HG03432 (cell line): ENCODE measurements around the gene GPS1.
"Not testable (repeated sequence)": the region's sequence is repeated elsewhere in the genome, so short reads cannot be mapped to it uniquely, and the experiment has no call there.

Experiments used
- ATAC-seq: cut with Tn5 transposase; IDR thresholded peaks from one replicate; pipeline ENCODE4 v1.9.1; 2021; ENCODE audit warnings: mild to moderate bottlenecking, moderate library complexity; ENCODE audit not compliant: unreplicated experiment

The GPS1 gene

GRCh38 chr17:82025401-82026107, 26.1 kb upstream of the GPS1 start:
- no peak for ATAC-seq

- ATAC-seq = no peak
Measured at GRCh38 chr17:82028246-82028645, 23.5 kb upstream of the GPS1 start.

DNA sequence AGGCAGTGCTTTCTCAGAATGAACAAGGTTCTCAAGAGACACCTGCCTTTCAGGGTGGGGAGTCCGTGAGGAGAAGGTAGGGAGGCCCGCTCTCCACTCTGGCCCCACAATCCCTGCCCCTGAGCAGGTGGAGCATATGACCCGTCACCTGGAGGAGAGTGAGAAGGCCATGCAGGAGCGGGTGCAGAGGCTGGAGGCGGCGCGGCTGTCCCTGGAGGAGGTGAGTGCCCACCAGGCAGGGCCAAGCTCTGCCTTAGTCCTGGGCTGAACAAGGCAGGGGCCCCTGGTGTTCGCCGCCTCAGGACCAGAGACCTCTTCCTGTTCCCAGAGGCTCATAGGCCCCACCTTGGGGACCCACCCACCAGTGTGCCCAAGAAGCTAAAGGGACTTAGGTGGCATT, 22.7 kb upstream of the GPS1 start:
- no peak for ATAC-seq

- no peak for ATAC-seq
Measured at GRCh38 chr17:82029391-82029790, 22.3 kb upstream of the GPS1 start.

DNA sequence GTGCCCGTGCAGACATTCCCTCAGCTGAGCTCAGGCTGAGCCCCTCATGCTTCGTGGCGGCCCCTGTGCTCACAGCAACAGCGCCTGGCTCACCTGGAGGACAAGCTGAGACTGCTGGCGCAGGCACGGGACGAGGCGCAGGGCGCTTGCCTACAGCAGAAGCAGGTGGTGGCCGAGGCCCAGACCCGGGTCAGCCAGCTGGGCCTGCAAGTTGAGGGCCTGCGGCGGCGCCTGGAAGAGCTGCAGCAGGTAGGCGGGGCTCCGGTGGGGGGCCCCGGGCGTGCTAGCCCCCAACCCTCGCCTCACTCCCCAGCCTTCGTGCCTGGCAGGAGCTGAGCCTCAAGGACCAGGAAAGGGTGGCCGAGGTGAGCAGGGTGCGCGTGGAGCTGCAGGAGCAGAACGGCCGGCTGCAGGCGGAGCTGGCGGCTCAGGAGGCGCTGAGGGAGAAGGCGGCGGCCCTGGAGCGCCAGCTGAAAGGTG, 21.7 kb upstream of the GPS1 start:
- no peak for ATAC-seq

DNA sequence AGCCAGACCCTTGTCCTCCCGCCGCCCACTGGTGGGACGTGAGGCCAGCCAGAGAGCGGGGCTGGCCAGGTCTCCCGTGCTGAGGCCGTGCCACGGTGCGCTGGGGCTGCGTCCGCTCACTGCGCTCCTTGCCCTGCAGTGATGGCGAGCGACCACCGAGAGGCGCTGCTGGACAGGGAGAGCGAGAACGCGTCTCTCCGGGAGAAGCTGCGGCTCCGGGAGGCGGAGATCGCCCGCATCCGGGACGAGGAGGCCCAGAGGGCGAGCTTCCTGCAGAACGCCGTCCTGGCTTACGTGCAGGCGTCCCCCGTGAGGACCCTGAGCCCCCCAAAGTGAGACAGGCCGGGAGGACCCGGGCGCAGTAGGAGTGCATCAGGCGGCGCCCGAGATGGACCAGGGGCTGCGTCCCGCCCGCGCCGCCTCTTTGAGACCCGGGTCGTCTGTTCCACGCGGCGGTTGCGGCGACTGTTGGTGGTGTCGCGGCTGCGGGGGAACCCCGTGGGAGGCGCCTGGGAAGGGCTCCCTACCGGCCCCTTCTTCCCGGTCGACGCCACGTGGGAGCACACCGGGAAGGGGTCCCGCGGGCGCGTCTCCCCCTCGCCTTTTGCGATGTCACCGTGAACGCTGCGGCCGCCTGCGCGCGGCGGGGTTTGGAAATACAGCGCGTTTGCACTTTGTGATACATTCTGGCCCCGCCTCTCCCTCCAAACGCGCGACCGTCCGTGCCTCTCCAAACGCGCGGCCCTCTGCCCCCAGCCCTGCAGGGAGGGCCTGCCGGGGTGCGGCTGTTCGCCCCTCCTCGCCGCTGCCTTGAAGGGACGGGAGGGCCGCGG, 21.0 kb upstream of the GPS1 start:
- peak; percentile 43 for ATAC-seq

DNA sequence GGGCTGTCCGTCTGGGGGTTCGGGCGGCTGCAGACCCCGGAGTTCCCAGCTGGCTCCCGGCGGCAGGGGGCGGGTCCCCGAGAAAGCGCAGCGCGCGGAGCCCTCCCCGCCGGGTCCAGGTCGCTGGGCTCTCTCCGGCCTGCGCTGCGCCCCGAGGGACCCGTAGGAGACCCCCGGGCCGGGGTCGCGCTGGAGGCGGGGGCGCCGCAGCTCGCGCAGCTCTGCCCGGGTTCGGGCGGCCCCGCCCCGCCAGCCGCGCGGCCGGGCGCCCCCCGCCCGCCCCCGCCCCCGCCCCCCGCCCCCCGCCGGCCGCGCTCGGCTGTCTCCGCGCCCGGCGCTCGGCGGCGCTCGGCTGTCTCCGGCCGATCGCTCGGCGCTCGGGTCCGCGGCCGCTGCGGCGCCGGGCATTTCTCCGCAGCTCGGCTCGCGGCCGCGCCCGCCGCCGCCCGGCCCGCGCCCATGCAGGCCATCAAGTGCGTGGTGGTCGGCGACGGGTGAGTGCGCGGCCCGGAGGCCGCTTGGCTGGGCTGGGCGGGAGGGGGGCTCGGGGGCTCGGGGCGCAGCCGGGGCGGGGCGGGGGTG, 20.3 kb upstream of the GPS1 start, which contains the start of gene RAC3:
Gene RAC3, plus strand, starts transcription at position 376 of the 582 bp plus-strand sequence. Its CDS starts 84 bp downstream, at position 460.
- no peak for ATAC-seq

DNA sequence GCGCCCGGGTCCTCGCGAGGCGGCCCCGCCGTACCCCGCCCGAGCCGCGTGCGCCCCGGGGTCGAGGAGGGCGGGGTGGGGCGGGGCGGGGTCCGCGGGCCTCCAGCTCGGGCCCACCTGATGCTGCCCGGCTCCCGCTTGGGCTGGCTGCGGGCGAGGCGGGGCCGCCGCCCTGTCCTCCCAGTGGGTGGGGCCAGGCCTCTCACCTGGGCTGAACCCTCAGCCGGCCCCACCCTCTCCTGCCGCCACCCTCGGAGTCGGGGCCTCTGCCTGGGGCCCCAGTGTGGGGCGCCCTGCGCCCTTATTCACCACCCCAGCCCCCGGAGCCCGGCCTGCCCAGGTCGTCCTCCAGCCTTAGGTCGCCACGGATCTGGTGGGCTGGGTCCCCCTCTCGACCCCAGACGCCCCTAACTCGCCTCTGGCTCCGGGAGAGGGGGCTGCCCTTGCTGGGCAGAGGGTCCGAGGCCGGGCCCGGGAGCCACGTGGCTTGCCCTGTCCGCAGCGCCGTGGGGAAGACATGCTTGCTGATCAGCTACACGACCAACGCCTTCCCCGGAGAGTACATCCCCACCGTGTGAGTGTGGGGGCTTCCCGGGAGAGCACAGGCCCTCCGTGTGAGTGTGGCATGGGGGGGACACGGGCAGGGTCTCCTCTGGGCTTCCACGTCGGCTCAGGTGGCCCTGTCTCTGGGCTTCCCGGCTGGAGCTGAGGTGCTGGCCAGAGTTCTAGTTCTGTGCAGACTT, 19.6 kb upstream of the GPS1 start:
- no peak for ATAC-seq

- ATAC-seq = no peak
Measured at GRCh38 chr17:82033359-82034085, 18.2 kb upstream of the GPS1 start.

DNA sequence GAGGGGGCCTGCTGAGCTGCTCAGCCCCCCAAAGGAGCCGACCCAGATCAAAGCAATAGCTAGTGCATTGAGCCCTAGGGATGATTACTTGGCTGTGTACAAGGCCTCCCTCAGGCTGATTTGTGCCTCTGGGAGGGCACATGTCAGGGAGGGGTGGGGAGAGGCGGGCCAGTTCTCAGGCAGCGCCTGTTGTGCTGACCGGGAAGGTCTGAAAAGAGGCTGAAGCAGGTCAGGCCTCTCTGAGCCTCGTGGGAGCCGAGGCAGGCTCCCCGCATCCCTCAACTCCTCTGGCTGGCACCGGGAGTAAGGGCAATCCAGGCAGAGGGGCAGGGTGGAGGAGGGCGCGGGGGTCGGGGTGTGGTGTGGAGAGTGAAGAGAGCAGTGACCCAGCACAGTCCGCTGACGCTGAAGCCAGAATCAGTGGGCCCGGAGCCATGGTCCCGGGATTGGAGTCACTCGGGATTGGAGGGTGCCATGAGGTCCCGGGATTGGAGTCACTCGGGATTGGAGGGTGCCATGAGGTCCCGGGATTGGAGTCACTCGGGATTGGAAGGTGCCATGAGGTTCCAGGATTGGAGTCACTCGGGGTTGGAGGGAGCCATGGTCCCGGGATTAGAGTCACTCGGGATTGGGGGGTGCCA, 17.2 kb upstream of the GPS1 start:
- ATAC-seq = no peak

DNA sequence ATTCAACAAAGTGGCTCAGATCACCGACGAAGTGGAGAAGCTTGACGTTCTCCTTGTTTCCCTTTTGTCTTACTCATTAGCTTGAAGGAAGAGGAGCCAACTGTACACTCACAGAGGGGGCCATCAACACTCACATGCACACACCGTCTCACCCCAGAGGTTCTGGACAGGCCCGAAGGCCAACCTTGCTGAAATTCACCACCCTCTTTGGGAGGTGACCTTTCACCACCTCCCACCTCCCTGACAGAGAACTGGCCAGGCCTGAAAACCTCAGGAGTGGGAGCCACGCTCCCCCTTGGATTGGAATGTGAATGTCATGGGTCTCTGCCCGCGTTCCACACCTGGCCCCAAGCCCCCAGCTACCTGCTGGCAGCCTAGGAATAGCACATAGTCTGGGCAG, 16.2 kb upstream of the GPS1 start:
- ATAC-seq = no peak

GRCh38 chr17:82035956-82036633, 15.6 kb upstream of the GPS1 start:
- ATAC-seq = no peak

- ATAC-seq = no peak
Measured at GRCh38 chr17:82036634-82037091, 15.0 kb upstream of the GPS1 start.

DNA sequence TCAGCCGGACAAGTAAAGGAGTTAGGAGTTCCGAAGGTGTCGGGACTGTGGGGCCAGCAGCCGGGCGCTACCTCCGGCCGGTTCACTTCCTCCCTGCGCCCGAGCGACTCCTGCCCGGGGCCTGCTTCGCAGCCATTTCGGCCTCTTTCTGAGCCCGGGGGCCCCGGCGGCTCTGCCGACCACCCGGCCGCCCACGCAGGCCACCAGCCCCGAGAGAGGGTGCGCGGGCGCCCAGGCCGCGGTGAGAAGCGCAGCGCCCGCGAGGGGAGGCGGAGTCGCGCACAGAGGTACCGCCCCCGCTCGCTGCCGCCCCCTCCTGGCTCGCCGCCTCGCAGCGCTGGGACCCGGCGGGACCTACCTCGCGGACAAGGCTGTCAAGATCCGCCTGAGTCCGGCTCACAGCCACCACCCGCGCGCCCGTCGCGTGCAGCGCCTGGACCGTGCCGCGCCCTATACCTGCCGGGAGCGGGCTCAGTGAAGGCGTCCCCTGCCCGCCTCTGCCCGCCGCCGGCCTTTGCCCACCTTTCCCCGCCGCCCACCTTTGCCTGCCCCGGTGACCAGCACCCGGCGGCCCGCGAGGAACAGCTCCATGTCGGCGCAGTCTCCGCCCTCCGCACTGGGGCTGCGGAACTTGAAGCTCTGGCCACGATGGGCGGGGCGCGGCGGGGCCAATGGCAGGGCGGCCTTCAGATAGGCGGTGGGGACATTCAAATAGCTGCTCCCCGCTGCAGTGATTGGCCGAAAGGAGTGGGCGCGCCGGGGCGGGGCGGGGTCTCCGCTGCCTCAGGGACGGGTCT, 14.4 kb upstream of the GPS1 start, which contains the start of gene DCXR:
Gene DCXR, minus strand, starts transcription at position 606 of the 797 bp plus-strand sequence. Its CDS starts 15 bp downstream, at position 591.
- ATAC-seq = peak; percentile 86

- ATAC-seq = no peak
Measured at GRCh38 chr17:82037889-82038195, 13.9 kb upstream of the GPS1 start.

DNA sequence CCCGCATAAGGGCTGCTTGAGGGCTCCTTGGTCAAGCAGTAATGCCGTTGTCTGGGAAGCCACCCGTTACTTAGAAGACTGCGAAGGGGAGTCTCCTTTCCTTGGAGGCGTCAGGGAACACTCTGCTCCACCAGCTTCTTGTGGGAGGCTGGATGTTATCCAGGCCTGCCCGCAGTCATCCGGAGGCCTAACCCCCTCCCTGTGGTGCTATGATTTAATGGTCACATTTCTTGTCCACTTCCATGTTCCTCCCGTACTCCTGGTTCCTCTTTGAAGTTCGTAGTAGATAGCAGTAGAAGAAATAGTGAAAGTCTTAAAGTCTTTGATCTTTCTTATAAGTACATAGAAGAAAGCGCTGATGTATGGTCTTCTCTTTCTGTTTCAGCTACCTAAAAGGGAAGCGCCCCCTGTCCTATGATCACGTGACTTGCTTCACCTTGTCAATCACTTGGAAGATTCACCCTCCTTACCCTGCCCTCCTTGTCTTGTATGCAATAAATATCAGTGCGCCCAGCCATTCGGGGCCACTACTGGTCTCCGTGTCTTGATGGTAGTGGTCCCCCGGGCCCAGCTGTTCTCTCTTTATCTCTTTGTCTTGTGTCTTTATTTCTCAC, 12.8 kb upstream of the GPS1 start:
- not testable (repeated sequence) for ATAC-seq

DNA sequence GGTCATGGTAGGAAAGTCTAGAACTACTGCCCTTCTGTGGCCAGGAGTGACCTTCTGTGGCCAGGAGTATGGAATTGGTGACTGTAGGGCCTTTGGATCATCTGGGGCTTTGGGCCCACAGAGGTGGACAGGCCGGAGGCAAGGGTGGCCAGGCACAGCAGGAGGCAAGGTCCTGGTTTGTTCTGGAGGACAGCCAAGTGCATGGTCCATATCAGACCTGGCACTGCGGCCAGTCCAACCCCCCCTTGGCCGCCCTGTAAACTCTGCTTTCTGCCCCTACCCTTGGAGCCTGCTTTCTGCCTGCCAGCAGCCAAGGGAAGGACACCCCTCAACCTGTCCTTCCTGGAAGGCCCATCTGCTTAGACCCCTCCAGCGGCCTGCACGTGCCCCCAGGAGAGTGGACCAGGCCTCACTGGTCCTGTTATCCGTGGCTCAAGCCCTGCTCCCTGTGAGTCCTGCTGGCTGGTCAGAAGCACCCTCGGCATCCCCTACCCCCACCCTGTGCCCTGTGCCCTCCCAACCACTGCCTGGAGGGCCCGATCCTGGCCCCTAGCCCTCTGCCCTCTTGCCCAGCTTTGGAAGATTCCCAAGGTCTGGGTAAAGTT, 11.9 kb upstream of the GPS1 start:
- no peak for ATAC-seq
